OCI-LY1 (cell line): Measurements from ENCODE around the gene LMNA.

ENCODE experiments used
- H2AFZ ChIP-seq: fragments of 200-600 bp; sonication (generic), shearing (Covaris generic); 2 replicates; pipeline ENCODE4 v1.6.0; 2014; ENCODE audit warnings: antibody characterized with exemption, mild to moderate bottlenecking, low read length
- H3F3A ChIP-seq: fragments of 200-600 bp; sonication (generic), shearing (Covaris generic); 2 replicates; pipeline ENCODE4 v1.6.0; 2014; ENCODE audit warnings: mild to moderate bottlenecking, antibody characterized with exemption, low read length, moderate library complexity; ENCODE audit not compliant: insufficient read depth
- H3K27ac ChIP-seq: fragments of 200-600 bp; sonication (generic); 2 replicates; pipeline ENCODE4 v1.5.1; 2014; ENCODE audit warnings: low read length, mixed run types, mild to moderate bottlenecking, low read depth; ENCODE audit not compliant: poor library complexity, severe bottlenecking
- H3K27me3 ChIP-seq: fragments of 200-600 bp; sonication (generic); 2 replicates; pipeline ENCODE4 v1.6.0; 2014; ENCODE audit warnings: antibody characterized with exemption, mild to moderate bottlenecking, low read length, moderate library complexity; ENCODE audit not compliant: insufficient read depth
- H3K36me3 ChIP-seq: fragments of 200-600 bp; sonication (generic); 2 replicates; pipeline ENCODE4 v1.6.1; 2014; ENCODE audit warnings: mild to moderate bottlenecking, antibody characterized with exemption, low read length, moderate library complexity, mixed read lengths; ENCODE audit not compliant: insufficient read depth
- H3K4me1 ChIP-seq: fragments of 200-600 bp; sonication (generic); 2 replicates; pipeline ENCODE4 v1.5.1; 2014; ENCODE audit warnings: mild to moderate bottlenecking, low read length, moderate library complexity; ENCODE audit not compliant: insufficient read depth, severe bottlenecking
- H3K4me2 ChIP-seq: fragments of 200-600 bp; sonication (generic), shearing (Covaris generic); 2 replicates; pipeline ENCODE4 v1.6.1; 2014; ENCODE audit warnings: low read length
- H3K4me3 ChIP-seq: fragments of 200-600 bp; sonication (generic); 2 replicates; pipeline ENCODE4 v1.5.1; 2014; ENCODE audit warnings: low read length, low read depth, mild to moderate bottlenecking, mixed read lengths; ENCODE audit not compliant: poor library complexity, severe bottlenecking
- H3K79me2 ChIP-seq: fragments of 200-600 bp; shearing (Covaris generic); 2 replicates; pipeline ENCODE4 v1.6.1; 2016; ENCODE audit warnings: mixed run types, low read length, mixed read lengths; ENCODE audit not compliant: insufficient read depth
- H3K9ac ChIP-seq: fragments of 200-600 bp; sonication (generic), shearing (Covaris generic); 2 replicates; pipeline ENCODE4 v1.6.1; 2014; ENCODE audit warnings: mild to moderate bottlenecking, low read length, mixed read lengths
- H3K9me2 ChIP-seq: fragments of 200-600 bp; sonication (generic), shearing (Covaris generic); 2 replicates; pipeline ENCODE4 v1.6.1; 2014; ENCODE audit warnings: low read depth, mild to moderate bottlenecking, low read length, mixed read lengths
- H3K9me3 ChIP-seq: fragments of 200-600 bp; shearing (Covaris generic); 2 replicates; pipeline ENCODE4 v1.6.1; 2014; ENCODE audit warnings: low read length, mixed read lengths
- H4K20me1 ChIP-seq: fragments of 200-600 bp; sonication (generic), shearing (Covaris generic); 2 replicates; pipeline ENCODE4 v1.6.0; 2016; ENCODE audit warnings: mild to moderate bottlenecking, low read length; ENCODE audit not compliant: insufficient read depth
- CTCF ChIP-seq: fragments of 200-600 bp; sonication (generic), shearing (Covaris generic); IDR thresholded peaks from 2 replicates; pipeline ENCODE4 v1.5.1; 2017; ENCODE audit warnings: mild to moderate bottlenecking, antibody characterized with exemption, low read length, moderate library complexity, mixed read lengths
- EZH2 ChIP-seq: fragments of 200-600 bp; sonication (generic), shearing (Covaris generic); IDR thresholded peaks from 2 replicates; pipeline ENCODE4 v1.8.0; 2017; ENCODE audit warnings: borderline replicate concordance, mixed run types, mild to moderate bottlenecking, antibody characterized with exemption, low read length, moderate library complexity, mixed read lengths

Gene LMNA

GRCh38 chr1:156108057-156108456 lies 6.5 kb upstream of the LMNA start:
- no peak overlapping the region for H3K4me2 ChIP-seq
- no peaks in the 10 kb centered on the region for H3K36me3 ChIP-seq
- no peaks in the 10 kb centered on the region for H3K9me2 ChIP-seq
- no peak overlapping the region for H3K27ac ChIP-seq
- H4K20me1 ChIP-seq, result no peaks in the 10 kb centered on the region
- H3K9ac ChIP-seq, result no peak overlapping the region
- H3K79me2 ChIP-seq, result no peaks in the 10 kb centered on the region
- peaks cover 15% of the 10 kb centered on the region for H3K4me1 ChIP-seq
- H3K9me3 ChIP-seq, result no peaks in the 10 kb centered on the region
- TF ChIP-seq EZH2 (no peak), CTCF (no peak)
- no peak overlapping the region for H3K4me3 ChIP-seq
- H2AFZ ChIP-seq, result no peak overlapping the region
- peaks cover 9% of the 10 kb centered on the region for H3K27me3 ChIP-seq
- H3F3A ChIP-seq, result peaks cover 2% of the 10 kb centered on the region; the same call in 1 of the 2 replicates

GRCh38 chr1:156108664-156109241 lies 5.8 kb upstream of the LMNA start:
- Histone ChIP-seq H3K27ac (no peak overlapping the region), H3K4me3 (no peak overlapping the region), H3K9ac (no peak overlapping the region), H2AFZ (no peak overlapping the region), H4K20me1 (no peaks in the 10 kb centered on the region), H3K27me3 (peaks cover 9% of the 10 kb centered on the region), H3K9me2 (no peaks in the 10 kb centered on the region), H3K9me3 (no peaks in the 10 kb centered on the region), H3K79me2 (no peaks in the 10 kb centered on the region), H3K4me1 (peaks cover 15% of the 10 kb centered on the region), H3K4me2 (no peak overlapping the region), H3K36me3 (no peaks in the 10 kb centered on the region), H3F3A (peaks cover 2% of the 10 kb centered on the region; the same call in 1 of the 2 replicates)
- TF ChIP-seq EZH2, result no peak
- TF ChIP-seq CTCF, result no peak

- Histone ChIP-seq H3K27ac (no peak overlapping the region), H3K9ac (no peak overlapping the region)
Measured at GRCh38 chr1:156110252-156110651, 4.3 kb upstream of the LMNA start.

More at GRCh38 chr1:156110252-156110651, 4.3 kb upstream of the LMNA start:
- H3K9me2 ChIP-seq, result no peaks in the 10 kb centered on the region
- no peaks in the 10 kb centered on the region for H3K36me3 ChIP-seq
- H3K79me2 ChIP-seq, result no peaks in the 10 kb centered on the region
- H3K9me3 ChIP-seq, result no peaks in the 10 kb centered on the region
- no peak for TF ChIP-seq CTCF
- TF ChIP-seq EZH2, result no peak
- no peaks in the 10 kb centered on the region; the same call in 1 of the 2 replicates for H3K27me3 ChIP-seq
- H3K4me3 ChIP-seq, result no peak overlapping the region
- H3F3A ChIP-seq, result peaks cover 2% of the 10 kb centered on the region; the same call in 1 of the 2 replicates
- peaks cover 22% of the 10 kb centered on the region for H3K4me1 ChIP-seq
- no peak overlapping the region for H3K4me2 ChIP-seq
- H2AFZ ChIP-seq, result no peak overlapping the region
- no peaks in the 10 kb centered on the region for H4K20me1 ChIP-seq
